H54 (cell line): Measurements from ENCODE around the gene RAD21L1.

Experiments
- DNase-seq: peaks from one replicate; pipeline ENCODE4 v3.0.0; 2011; ENCODE audit warnings: low spot score, mixed read lengths; ENCODE audit not compliant: insufficient read length
- FAIRE-seq: peaks from 3 replicates; lab custom pipeline; 2011; peaks lifted over from hg19 to GRCh38; lab: Jason Lieb, UNC
- POLR2A ChIP-seq: IDR thresholded peaks from 2 replicates; pipeline ENCODE4 v1.6.1; 2011; ENCODE audit warnings: low read depth, mild to moderate bottlenecking, low read length

The RAD21L1 gene

GRCh38 chr20:1296922-1297321, 71.1 kb downstream of the RAD21L1 start:
- no peak for DNase-seq
- FAIRE-seq = no peak
- TF ChIP-seq POLR2A = no peak

- TF ChIP-seq POLR2A = no peak
- FAIRE-seq = no peak
- no peak for DNase-seq
Measured at GRCh38 chr20:1297486-1297885, 71.6 kb downstream of the RAD21L1 start.

- FAIRE-seq (no peak), DNase-seq (no peak)
- no peak for TF ChIP-seq POLR2A
Measured at GRCh38 chr20:1298166-1298565, 72.3 kb downstream of the RAD21L1 start.

GRCh38 chr20:1298888-1299511, 73.2 kb downstream of the RAD21L1 start:
- no peak for FAIRE-seq

GRCh38 chr20:1299522-1299921, 73.7 kb downstream of the RAD21L1 start:
- TF ChIP-seq POLR2A = no peak
- peak; percentile 37 for DNase-seq

More at GRCh38 chr20:1298888-1299511, 73.2 kb downstream of the RAD21L1 start:
- no peak for DNase-seq
- TF ChIP-seq POLR2A = no peak

GRCh38 chr20:1300083-1300840, 74.4 kb downstream of the RAD21L1 start:
- no peak for TF ChIP-seq POLR2A
- DNase-seq (no peak), FAIRE-seq (no peak)

More at GRCh38 chr20:1299522-1299921, 73.7 kb downstream of the RAD21L1 start:
- no peak for FAIRE-seq

- FAIRE-seq = peak; percentile 50
- TF ChIP-seq POLR2A = no peak
- DNase-seq = peak; percentile 70
Measured at GRCh38 chr20:1301031-1301529, 75.2 kb downstream of the RAD21L1 start.

- FAIRE-seq (no peak), DNase-seq (peak; percentile 78)
- no peak for TF ChIP-seq POLR2A
Measured at GRCh38 chr20:1302685-1303541, 77.1 kb downstream of the RAD21L1 start.

- no peak for FAIRE-seq
- no peak for TF ChIP-seq POLR2A
Measured at GRCh38 chr20:1304710-1305515, 79.1 kb downstream of the RAD21L1 start.

More at GRCh38 chr20:1304710-1305515, 79.1 kb downstream of the RAD21L1 start:
- DNase-seq = no peak
